NB4 (cell line): ENCODE measurements around the gene KCNH4.

ENCODE experiments used
- CTCF ChIP-seq: IDR thresholded peaks from one replicate; pipeline ENCODE4 v1.5.1; 2012; ENCODE audit warnings: low read depth, low read length
- MAX ChIP-seq: IDR thresholded peaks from 2 replicates; pipeline ENCODE4 v1.6.1; 2011; ENCODE audit warnings: low read depth, low read length
- MYC ChIP-seq: IDR thresholded peaks from 2 replicates; pipeline ENCODE4 v1.6.1; 2011; ENCODE audit warnings: low read depth, low read length
- POLR2A ChIP-seq: IDR thresholded peaks from 2 replicates; pipeline ENCODE4 v1.6.1; 2011; ENCODE audit warnings: mild to moderate bottlenecking; ENCODE audit not compliant: insufficient read length; ENCODE audit errors: extremely low read depth

GRCh38 chr17:42165751-42166150, 15.2 kb downstream of the KCNH4 start:
- TF ChIP-seq CTCF (no peak), POLR2A (no peak), MYC (no peak), MAX (no peak)
